SH-SY5Y (cell line): ENCODE results near the gene TCL1A.

ENCODE experiments used
- GATA2 ChIP-seq: IDR thresholded peaks from 2 replicates; pipeline ENCODE4 v1.6.1; 2011; ENCODE audit warnings: mild to moderate bottlenecking, low read depth, low read length
- GATA3 ChIP-seq: IDR thresholded peaks from 2 replicates; pipeline ENCODE4 v1.6.1; 2011; ENCODE audit warnings: low read depth, mild to moderate bottlenecking, low read length, moderate library complexity

- TF ChIP-seq GATA3 (no peak), GATA2 (no peak)
Observed at GRCh38 chr14:95705518-95705917, 8.4 kb downstream of the TCL1A start.
